ENCODE data around the gene RAD51B.

- TF ChIP-seq POLR2AphosphoS5 (IDR thresholded peaks at IDR 0.05; ENCODE audit: low read depth, low read length) (no peak), POLR2A (IDR thresholded peaks at IDR 0.05; ENCODE audit: low read depth, low read length) (no peak), TAF1 (IDR thresholded peaks at IDR 0.05; ENCODE audit: low read depth, low read length) (no peak), SPI1 (IDR thresholded peaks at IDR 0.05; ENCODE audit: low read depth, low read length) (no peak), POU2F2 (IDR thresholded peaks at IDR 0.05; ENCODE audit: low read depth, low read length) (no peak), PAX5 (IDR thresholded peaks at IDR 0.05; ENCODE audit: insufficient read depth, low read length, severe bottlenecking) (no peak)
Measured at GRCh38 chr14:68471964-68472508, 652.5 kb downstream of the RAD51B start.

Data from GM12891 (cell line).